ENCODE measurements around the gene TCN2. TPM values are rescaled to one million over a fixed set of nuclear protein-coding genes. Genes with fewer than 3 reads are reported as not detected.

Gene TCN2
- total RNA-seq, 1 donor from 2014 or later: 15.5 TPM

DNA sequence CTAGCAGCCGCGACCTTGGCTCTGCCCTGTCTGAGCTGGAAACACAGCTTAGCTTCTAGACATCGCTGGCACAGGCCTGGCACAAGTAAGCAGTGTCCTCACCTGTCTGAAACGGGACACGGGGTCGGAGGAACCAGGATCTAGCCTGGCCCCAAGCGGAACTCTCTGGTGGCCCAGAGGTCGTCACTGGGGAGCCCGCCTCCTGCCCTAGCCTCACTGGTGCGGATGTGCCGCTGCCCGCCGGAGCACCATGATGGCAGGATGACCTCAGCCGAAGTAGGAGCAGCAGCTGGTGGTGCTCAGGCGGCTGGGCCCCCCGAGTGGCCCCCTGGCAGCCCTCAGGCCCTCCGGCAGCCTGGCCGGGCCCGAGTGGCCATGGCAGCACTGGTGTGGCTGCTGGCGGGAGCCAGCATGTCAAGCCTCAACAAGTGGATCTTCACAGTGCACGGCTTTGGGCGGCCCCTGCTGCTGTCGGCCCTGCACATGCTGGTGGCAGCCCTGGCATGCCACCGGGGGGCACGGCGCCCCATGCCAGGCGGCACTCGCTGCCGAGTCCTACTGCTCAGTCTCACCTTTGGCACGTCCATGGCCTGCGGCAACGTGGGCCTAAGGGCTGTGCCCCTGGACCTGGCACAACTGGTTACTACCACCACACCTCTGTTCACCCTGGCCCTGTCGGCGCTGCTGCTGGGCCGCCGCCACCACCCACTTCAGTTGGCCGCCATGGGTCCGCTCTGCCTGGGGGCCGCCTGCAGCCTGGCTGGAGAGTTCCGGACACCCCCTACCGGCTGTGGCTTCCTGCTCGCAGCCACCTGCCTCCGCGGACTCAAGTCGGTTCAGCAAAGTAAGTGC lies 29.5 kb downstream of the TCN2 start:
- H3K4me3 Mint-ChIP-seq: peak overlapping the region; percentile 74
- TF ChIP-seq, protein P1, sequence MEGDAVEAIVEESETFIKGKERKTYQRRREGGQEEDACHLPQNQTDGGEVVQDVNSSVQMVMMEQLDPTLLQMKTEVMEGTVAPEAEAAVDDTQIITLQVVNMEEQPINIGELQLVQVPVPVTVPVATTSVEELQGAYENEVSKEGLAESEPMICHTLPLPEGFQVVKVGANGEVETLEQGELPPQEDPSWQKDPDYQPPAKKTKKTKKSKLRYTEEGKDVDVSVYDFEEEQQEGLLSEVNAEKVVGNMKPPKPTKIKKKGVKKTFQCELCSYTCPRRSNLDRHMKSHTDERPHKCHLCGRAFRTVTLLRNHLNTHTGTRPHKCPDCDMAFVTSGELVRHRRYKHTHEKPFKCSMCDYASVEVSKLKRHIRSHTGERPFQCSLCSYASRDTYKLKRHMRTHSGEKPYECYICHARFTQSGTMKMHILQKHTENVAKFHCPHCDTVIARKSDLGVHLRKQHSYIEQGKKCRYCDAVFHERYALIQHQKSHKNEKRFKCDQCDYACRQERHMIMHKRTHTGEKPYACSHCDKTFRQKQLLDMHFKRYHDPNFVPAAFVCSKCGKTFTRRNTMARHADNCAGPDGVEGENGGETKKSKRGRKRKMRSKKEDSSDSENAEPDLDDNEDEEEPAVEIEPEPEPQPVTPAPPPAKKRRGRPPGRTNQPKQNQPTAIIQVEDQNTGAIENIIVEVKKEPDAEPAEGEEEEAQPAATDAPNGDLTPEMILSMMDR (IDR thresholded peaks at IDR 0.05; ENCODE audit: unreplicated experiment): no peak
- no peak for DNase-seq (ENCODE audit: low spot score in 2 of 2, unreplicated experiment in 2 of 2)
- H3K9me3 Mint-ChIP-seq: no peaks in the 10 kb centered on the region
- peak overlapping the region; percentile 89 for H3K27ac Mint-ChIP-seq
- no peaks in the 10 kb centered on the region for H3K27me3 Mint-ChIP-seq (ENCODE audit: low read depth)
- peaks cover 2% of the 10 kb centered on the region for H3K36me3 Mint-ChIP-seq
- H3K4me1 Mint-ChIP-seq: peaks cover 8% of the 10 kb centered on the region

DNA sequence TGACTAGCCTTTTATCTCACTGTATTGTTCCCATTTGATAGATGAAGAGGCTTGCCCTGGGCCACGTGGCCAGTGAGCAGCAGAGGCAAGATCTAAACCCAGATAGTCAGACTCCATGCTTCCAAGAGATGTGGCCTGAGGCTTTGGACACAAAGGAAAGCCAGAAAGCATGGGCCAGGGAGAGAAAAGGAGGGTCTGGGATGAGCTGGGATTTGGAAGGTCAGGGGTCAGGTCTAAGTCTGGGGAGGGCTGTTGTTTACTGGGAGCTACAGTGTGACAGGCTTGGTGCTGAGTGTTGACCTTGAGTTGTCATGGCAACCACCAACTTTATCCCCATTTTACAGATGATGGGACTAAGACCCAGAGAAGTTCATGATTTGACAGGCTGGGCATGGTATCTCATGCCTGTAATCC lies 30.7 kb downstream of the TCN2 start:
- peak overlapping the region; percentile 5 for H3K4me3 Mint-ChIP-seq
- H3K4me1 Mint-ChIP-seq: peaks cover 8% of the 10 kb centered on the region
- TF ChIP-seq, protein P1 (IDR thresholded peaks at IDR 0.05; ENCODE audit: unreplicated experiment): no peak
- peaks cover 2% of the 10 kb centered on the region for H3K36me3 Mint-ChIP-seq
- no peaks in the 10 kb centered on the region for H3K27me3 Mint-ChIP-seq (ENCODE audit: low read depth)
- H3K27ac Mint-ChIP-seq: no peak overlapping the region
- no peak for DNase-seq (ENCODE audit: low spot score in 2 of 2, unreplicated experiment in 2 of 2)
- H3K9me3 Mint-ChIP-seq: no peaks in the 10 kb centered on the region

DNA sequence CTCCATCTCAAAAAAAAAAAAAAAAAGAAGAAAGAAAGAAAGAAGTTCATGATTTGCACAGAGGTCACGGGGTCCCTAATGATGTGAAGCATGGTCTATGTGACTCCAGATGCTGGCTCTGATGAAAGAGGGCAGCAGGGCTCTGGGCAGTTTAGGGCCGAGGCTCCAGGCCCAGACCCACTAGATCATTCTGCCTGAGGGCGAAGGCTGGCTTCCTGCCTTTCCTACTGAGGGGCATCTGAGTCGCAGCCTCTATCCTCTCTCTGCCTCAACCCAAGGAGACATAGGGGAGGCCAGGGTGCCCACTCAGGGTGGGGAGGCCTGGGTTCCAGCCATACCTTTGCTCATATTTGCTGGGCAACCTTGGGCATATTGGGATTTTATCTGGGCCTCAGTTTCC lies 33.4 kb downstream of the TCN2 start:
- Mint-ChIP-seq H3K36me3 (peaks cover 2% of the 10 kb centered on the region), H3K27me3 (ENCODE audit: low read depth) (no peaks in the 10 kb centered on the region), H3K27ac (no peak overlapping the region), H3K4me3 (no peak overlapping the region), H3K4me1 (peaks cover 6% of the 10 kb centered on the region), H3K9me3 (no peaks in the 10 kb centered on the region)
- TF ChIP-seq, protein P1 (IDR thresholded peaks at IDR 0.05; ENCODE audit: unreplicated experiment): no peak
- no peak for DNase-seq (ENCODE audit: low spot score in 2 of 2, unreplicated experiment in 2 of 2)

DNA sequence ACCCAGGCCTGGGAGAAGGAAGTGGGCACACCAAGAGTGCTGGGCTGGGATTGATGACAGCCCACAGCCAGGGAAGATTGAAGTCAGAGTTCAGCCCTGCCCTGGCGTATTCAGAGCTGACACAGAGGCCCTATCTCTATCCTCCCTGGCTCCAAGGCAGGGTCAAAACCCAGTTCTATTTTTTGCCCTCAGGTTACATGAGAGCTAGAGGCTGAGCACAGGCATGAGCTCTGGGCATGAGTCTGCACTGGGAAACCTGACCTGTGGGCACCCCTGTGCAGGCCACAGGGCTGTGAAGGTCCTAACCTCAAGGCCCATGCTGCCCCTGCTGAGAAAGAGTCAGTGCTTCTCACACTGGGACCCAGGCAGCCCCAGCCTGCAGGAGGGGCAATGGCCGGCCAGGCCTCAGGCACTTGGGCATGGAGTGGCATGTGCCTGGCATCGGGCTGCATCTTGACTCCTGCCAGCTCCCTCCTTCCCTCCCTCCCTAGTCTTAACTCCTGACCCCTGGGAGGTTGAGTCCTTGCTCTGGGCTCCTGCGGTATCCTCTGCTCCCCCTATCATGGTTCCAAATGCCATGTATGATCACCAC lies 34.0 kb downstream of the TCN2 start:
- DNase-seq (ENCODE audit: low spot score in 2 of 2, unreplicated experiment in 2 of 2): no peak
- Mint-ChIP-seq H3K27ac (no peak overlapping the region), H3K4me1 (peaks cover 5% of the 10 kb centered on the region), H3K9me3 (no peaks in the 10 kb centered on the region), H3K36me3 (peaks cover 2% of the 10 kb centered on the region), H3K4me3 (no peak overlapping the region), H3K27me3 (ENCODE audit: low read depth) (no peaks in the 10 kb centered on the region)
- TF ChIP-seq, protein P1 (IDR thresholded peaks at IDR 0.05; ENCODE audit: unreplicated experiment): no peak

GRCh38 chr22:30643055-30643875 lies 36.3 kb downstream of the TCN2 start:
- TF ChIP-seq, protein P1 (IDR thresholded peaks at IDR 0.05; ENCODE audit: unreplicated experiment): no peak
- Mint-ChIP-seq H3K4me3 (no peak overlapping the region), H3K27ac (no peak overlapping the region), H3K36me3 (no peaks in the 10 kb centered on the region), H3K9me3 (no peaks in the 10 kb centered on the region), H3K4me1 (no peaks in the 10 kb centered on the region), H3K27me3 (ENCODE audit: low read depth) (no peaks in the 10 kb centered on the region)
- no peak for DNase-seq (ENCODE audit: low spot score in 2 of 2, unreplicated experiment in 2 of 2)

Measured in mesothelial cell of epicardium (in vitro differentiated cells).